Activated CD8-positive, alpha-beta T cell treated with anti-CD3 and anti-CD28 coated beads, Interleukin-2, amount 10 ng/mL, durations not matched to agents 7 days and 5 days (primary cell): ENCODE data around the gene CHRNB2. TPM values are rescaled to one million over a fixed set of nuclear protein-coding genes. Genes with fewer than 3 reads are reported as not detected.

Experiments used
- ATAC-seq: fragments of 150-1000 bp; cut with Tn5 transposase; one replicate; pipeline ENCODE4 v1.10.0; 2021; ENCODE audit warnings: moderate library complexity
- CTCF ChIA-PET: fragments of 350-600 bp; sonication (Branson Sonifier 250); formaldehyde crosslinking; loops from one replicate; lab custom pipeline; 2021; ENCODE audit warnings: antibody characterized with exemption; lab: Charles Lee
- POLR2A ChIA-PET: fragments of 350-600 bp; sonication (Branson Sonifier 250); formaldehyde crosslinking; loops from one replicate; lab custom pipeline; 2021; ENCODE audit warnings: antibody characterized with exemption; lab: Charles Lee
- DNase-seq: peaks from one replicate; pipeline ENCODE4 v3.0.0-alpha.2; 2020
- H3K27ac Mint-ChIP-seq: one replicate; pipeline ENCODE4 v1.8.0; 2021; ENCODE audit warnings: mild to moderate bottlenecking, mixed read lengths
- H3K27me3 Mint-ChIP-seq: one replicate; pipeline ENCODE4 v1.8.0; 2021; ENCODE audit warnings: low read depth, mixed read lengths
- H3K36me3 Mint-ChIP-seq: one replicate; pipeline ENCODE4 v1.8.0; 2021; ENCODE audit warnings: low read depth, mixed read lengths
- H3K4me1 Mint-ChIP-seq: one replicate; pipeline ENCODE4 v1.8.0; 2021; ENCODE audit warnings: low read depth, mixed read lengths
- H3K4me3 Mint-ChIP-seq: one replicate; pipeline ENCODE4 v1.8.0; 2021; ENCODE audit warnings: mild to moderate bottlenecking, mixed read lengths
- H3K9me3 Mint-ChIP-seq: one replicate; pipeline ENCODE4 v1.8.0; 2022; ENCODE audit warnings: mixed read lengths; ENCODE audit not compliant: insufficient read depth
- total RNA-seq, 2 experiments: library from RNA; stranded (reverse); gene quantifications; one replicate each; pipeline ENCODE4 v1.2.3, GENCODE V29; 2021

Gene CHRNB2
- total RNA-seq, 2 experiments from 2014 or later: not detected

GRCh38 chr1:154539486-154540483 lies 27.8 kb upstream of the CHRNB2 start:
- ATAC-seq (no peak), DNase-seq (no peak)
- no peaks in the 10 kb centered on the region for H3K9me3 Mint-ChIP-seq
- H3K4me1 Mint-ChIP-seq: no peaks in the 10 kb centered on the region
- no peak overlapping the region for H3K27ac Mint-ChIP-seq
- H3K36me3 Mint-ChIP-seq: no peaks in the 10 kb centered on the region
- CTCF ChIA-PET: interaction anchor here (1.0 to 1.2 kb wide), 2 partner anchors 34 to 60 kb away, joined by 3 to 4 read pairs; no protein-coding TSS in a partner anchor
- H3K4me3 Mint-ChIP-seq: no peak overlapping the region
- H3K27me3 Mint-ChIP-seq: peaks cover 19% of the 10 kb centered on the region
- POLR2A ChIA-PET: interaction anchor here (0.7 kb wide), 1 partner anchor 16 kb away, joined by 3 read pairs; no protein-coding TSS in a partner anchor

- H3K9me3 Mint-ChIP-seq: no peaks in the 10 kb centered on the region
- H3K36me3 Mint-ChIP-seq: no peaks in the 10 kb centered on the region
- no peak overlapping the region for H3K27ac Mint-ChIP-seq
- no peaks in the 10 kb centered on the region for H3K4me1 Mint-ChIP-seq
- ATAC-seq (no peak), DNase-seq (no peak)
- POLR2A ChIA-PET: no interaction called here
- no peak overlapping the region for H3K4me3 Mint-ChIP-seq
- H3K27me3 Mint-ChIP-seq: peaks cover 13% of the 10 kb centered on the region
- CTCF ChIA-PET: interaction anchor here (1.5 kb wide), 1 partner anchor 62 kb away, joined by 5 read pairs; no protein-coding TSS in a partner anchor
These were observed 26.3 kb upstream of the CHRNB2 start for GRCh38 chr1:154541231-154541630.

GRCh38 chr1:154546264-154547063 lies 21.1 kb upstream of the CHRNB2 start:
- POLR2A ChIA-PET: interaction anchor here (0.6 to 0.9 kb wide), 2 partner anchors 66 to 69 kb away, joined by 3 read pairs; no protein-coding TSS in a partner anchor
- Mint-ChIP-seq H3K27ac (no peak overlapping the region), H3K4me1 (peaks cover 8% of the 10 kb centered on the region), H3K27me3 (no peaks in the 10 kb centered on the region), H3K36me3 (peaks cover 25% of the 10 kb centered on the region), H3K9me3 (no peaks in the 10 kb centered on the region), H3K4me3 (no peak overlapping the region)
- DNase-seq (peak; percentile 65), ATAC-seq (peak; percentile 80)
- CTCF ChIA-PET: interaction anchor here (0.6 to 5.3 kb wide), 44 partner anchors 9 to 369 kb away, joined by 3 to 119 read pairs (median 4); partner anchors contain the start of genes ATP8B2 and UBE2Q1

- H3K4me3 Mint-ChIP-seq: no peak overlapping the region
- ChIA-PET POLR2A (interaction anchor here (0.6 to 0.9 kb wide), 2 partner anchors 67 to 69 kb away, joined by 3 read pairs; no protein-coding TSS in a partner anchor), CTCF (interaction anchor here (0.6 to 5.3 kb wide), 43 partner anchors 9 to 370 kb away, joined by 3 to 119 read pairs (median 4); partner anchors contain the start of genes ATP8B2 and UBE2Q1)
- no peak for DNase-seq
- no peak overlapping the region for H3K27ac Mint-ChIP-seq
- no peak for ATAC-seq
- H3K9me3 Mint-ChIP-seq: no peaks in the 10 kb centered on the region
- H3K36me3 Mint-ChIP-seq: peaks cover 31% of the 10 kb centered on the region
- no peaks in the 10 kb centered on the region for H3K27me3 Mint-ChIP-seq
- H3K4me1 Mint-ChIP-seq: peaks cover 8% of the 10 kb centered on the region
These were observed 20.4 kb upstream of the CHRNB2 start for GRCh38 chr1:154547105-154547732.

- H3K27ac Mint-ChIP-seq: no peak overlapping the region
- POLR2A ChIA-PET: no interaction called here
- no peak for DNase-seq
- no peaks in the 10 kb centered on the region for H3K27me3 Mint-ChIP-seq
- no peak for ATAC-seq
- H3K9me3 Mint-ChIP-seq: no peaks in the 10 kb centered on the region
- CTCF ChIA-PET: interaction anchor here (1.3 to 5.3 kb wide), 4 partner anchors 9 to 218 kb away, joined by 3 to 119 read pairs (median 12); partner anchors contain the start of gene UBE2Q1
- H3K4me3 Mint-ChIP-seq: no peak overlapping the region
- peaks cover 38% of the 10 kb centered on the region for H3K36me3 Mint-ChIP-seq
- peaks cover 8% of the 10 kb centered on the region for H3K4me1 Mint-ChIP-seq
These were observed 19.6 kb upstream of the CHRNB2 start for GRCh38 chr1:154548028-154548427.

GRCh38 chr1:154549202-154549770 lies 18.3 kb upstream of the CHRNB2 start:
- Mint-ChIP-seq H3K27ac (no peak overlapping the region), H3K27me3 (no peaks in the 10 kb centered on the region), H3K4me1 (peaks cover 8% of the 10 kb centered on the region), H3K4me3 (no peak overlapping the region), H3K9me3 (no peaks in the 10 kb centered on the region), H3K36me3 (peaks cover 48% of the 10 kb centered on the region)
- ATAC-seq (no peak), DNase-seq (no peak)
- ChIA-PET CTCF (interaction anchor here (1.3 to 5.3 kb wide), 4 partner anchors 10 to 219 kb away, joined by 3 to 119 read pairs (median 4); no protein-coding TSS in a partner anchor), POLR2A (no interaction called here)

- CTCF ChIA-PET: interaction anchor here (1.3 to 2.8 kb wide), 2 partner anchors 10 to 70 kb away, joined by 6 to 16 read pairs; no protein-coding TSS in a partner anchor
- POLR2A ChIA-PET: no interaction called here
- no peaks in the 10 kb centered on the region for H3K9me3 Mint-ChIP-seq
- ATAC-seq (no peak), DNase-seq (no peak)
- no peak overlapping the region for H3K4me3 Mint-ChIP-seq
- no peaks in the 10 kb centered on the region for H3K27me3 Mint-ChIP-seq
- peaks cover 56% of the 10 kb centered on the region for H3K36me3 Mint-ChIP-seq
- H3K4me1 Mint-ChIP-seq: peaks cover 10% of the 10 kb centered on the region
- H3K27ac Mint-ChIP-seq: no peak overlapping the region
These were observed 17.5 kb upstream of the CHRNB2 start for GRCh38 chr1:154550070-154550469.

- H3K27me3 Mint-ChIP-seq: no peaks in the 10 kb centered on the region
- POLR2A ChIA-PET: no interaction called here
- no peak overlapping the region for H3K4me3 Mint-ChIP-seq
- H3K36me3 Mint-ChIP-seq: peaks cover 62% of the 10 kb centered on the region
- no peaks in the 10 kb centered on the region for H3K9me3 Mint-ChIP-seq
- ATAC-seq (no peak), DNase-seq (no peak)
- CTCF ChIA-PET: interaction anchor here (2.8 kb wide), 1 partner anchor 71 kb away, joined by 16 read pairs; no protein-coding TSS in a partner anchor
- H3K4me1 Mint-ChIP-seq: peaks cover 14% of the 10 kb centered on the region
- H3K27ac Mint-ChIP-seq: no peak overlapping the region
These were observed 16.9 kb upstream of the CHRNB2 start for GRCh38 chr1:154550657-154551056.

- Mint-ChIP-seq H3K27ac (no peak overlapping the region), H3K9me3 (no peaks in the 10 kb centered on the region), H3K27me3 (no peaks in the 10 kb centered on the region), H3K4me1 (peaks cover 21% of the 10 kb centered on the region), H3K4me3 (no peak overlapping the region), H3K36me3 (peaks cover 70% of the 10 kb centered on the region)
- ChIA-PET POLR2A (interaction anchor here (1.4 kb wide), 1 partner anchor 71 kb away, joined by 3 read pairs; no protein-coding TSS in a partner anchor), CTCF (interaction anchor here (2.8 kb wide), 1 partner anchor 72 kb away, joined by 16 read pairs; no protein-coding TSS in a partner anchor)
- no peak for DNase-seq
- no peak for ATAC-seq
These were observed 16.1 kb upstream of the CHRNB2 start for GRCh38 chr1:154551474-154551873.

GRCh38 chr1:154552036-154552435 lies 15.5 kb upstream of the CHRNB2 start:
- DNase-seq (no peak), ATAC-seq (no peak)
- H3K27ac Mint-ChIP-seq: no peak overlapping the region
- H3K9me3 Mint-ChIP-seq: no peaks in the 10 kb centered on the region
- no peak overlapping the region for H3K4me3 Mint-ChIP-seq
- ChIA-PET POLR2A (interaction anchor here (1.4 kb wide), 1 partner anchor 72 kb away, joined by 3 read pairs; no protein-coding TSS in a partner anchor), CTCF (interaction anchor here (2.8 kb wide), 1 partner anchor 72 kb away, joined by 16 read pairs; no protein-coding TSS in a partner anchor)
- peaks cover 70% of the 10 kb centered on the region for H3K36me3 Mint-ChIP-seq
- peaks cover 27% of the 10 kb centered on the region for H3K4me1 Mint-ChIP-seq
- H3K27me3 Mint-ChIP-seq: no peaks in the 10 kb centered on the region
